Spinal cord (tissue), 10 donors: ENCODE data around the gene OR5K4. TPM values are rescaled to one million over a fixed set of nuclear protein-coding genes. Genes with fewer than 3 reads are reported as not detected.

Experiments used
- DNase-seq, 6 donors: peaks; one replicate each; pipeline versions ENCODE4 v3.0.0 to v3.0.0-alpha.2; 2013 to 2015; ENCODE audit warnings: low spot score in 6 of 6, low read depth in 4 of 6
- H3K27ac ChIP-seq: one replicate; pipeline ENCODE4 v1.5.1; 2013; ENCODE audit warnings: low read depth, low read length, control low read depth
- H3K27me3 ChIP-seq: one replicate; pipeline ENCODE4 v1.6.1; 2013; ENCODE audit warnings: low read length; ENCODE audit not compliant: control insufficient read depth, insufficient read depth
- H3K36me3 ChIP-seq: one replicate; pipeline ENCODE4 v1.6.1; 2013; ENCODE audit warnings: low read length; ENCODE audit not compliant: control insufficient read depth, insufficient read depth
- H3K4me1 ChIP-seq: one replicate; pipeline ENCODE4 v1.6.1; 2013; ENCODE audit warnings: low read length; ENCODE audit not compliant: control insufficient read depth, insufficient read depth
- H3K4me3 ChIP-seq: one replicate; pipeline ENCODE4 v1.5.1; 2013; ENCODE audit warnings: low read depth, low read length, control low read depth
- H3K9me3 ChIP-seq: one replicate; pipeline ENCODE4 v1.6.1; 2013; ENCODE audit warnings: low read length; ENCODE audit not compliant: control insufficient read depth, insufficient read depth
- WGBS: methylation state at CpG from one replicate; pipeline ENCODE4 v1.1.5; 2013; ENCODE audit warnings: missing lambda C conversion rate; ENCODE audit not compliant: insufficient coverage; 5-methylcytosine and 5-hydroxymethylcytosine counted together
- polyA plus RNA-seq, 2 donors: library from polyadenylated mRNA; unstranded; fragments of 120-200 nt; gene quantifications; one replicate each; pipeline ENCODE4 v1.2.1, GENCODE V29; 2013; ENCODE audit not compliant: insufficient read length in 2 of 2
- total RNA-seq, 2 donors: library from RNA; depleted of rRNA in 1 of 2; stranded (reverse); fragments of 120-200 nt in 1 of 2; fragments of >200 nt in 1 of 2; gene quantifications; one replicate each; pipeline versions ENCODE4 v1.2.3 to v1.2.4, GENCODE V29; 2013 to 2014
- donor health status: healthy.

The OR5K4 gene
- total and polyA plus RNA-seq, 4 donors = not detected

GRCh38 chr3:98398513-98398912 lies 44.9 kb downstream of the OR5K4 start:
- no peak overlapping the region for H3K4me3 ChIP-seq
- no peak for DNase-seq

GRCh38 chr3:98402507-98402906 lies 48.9 kb downstream of the OR5K4 start:
- DNase-seq = no peak
- no peak overlapping the region for H3K27ac ChIP-seq
- no peak overlapping the region for H3K4me3 ChIP-seq
- H3K4me1 ChIP-seq = no peaks in the 10 kb centered on the region
- WGBS = 100% methylated on average over 1 of the region's 1 CpG
- H3K9me3 ChIP-seq = peaks cover 7% of the 10 kb centered on the region
- no peaks in the 10 kb centered on the region for H3K27me3 ChIP-seq
- no peaks in the 10 kb centered on the region for H3K36me3 ChIP-seq

More at GRCh38 chr3:98398513-98398912, 44.9 kb downstream of the OR5K4 start:
- no peak overlapping the region for H3K27ac ChIP-seq
- peaks cover 6% of the 10 kb centered on the region for H3K4me1 ChIP-seq
- H3K9me3 ChIP-seq = peaks cover 5% of the 10 kb centered on the region
- H3K36me3 ChIP-seq = no peaks in the 10 kb centered on the region
- H3K27me3 ChIP-seq = no peaks in the 10 kb centered on the region

GRCh38 chr3:98404010-98404409 lies 50.4 kb downstream of the OR5K4 start:
- Histone ChIP-seq H3K4me1 (no peaks in the 10 kb centered on the region), H3K36me3 (no peaks in the 10 kb centered on the region), H3K4me3 (no peak overlapping the region), H3K9me3 (peaks cover 7% of the 10 kb centered on the region), H3K27me3 (no peaks in the 10 kb centered on the region), H3K27ac (no peak overlapping the region)
- DNase-seq = no peak

Other genes starting within 250 kb of the OR5K4 start
- not detected for gene OR5H1, start 223.1 kb upstream of the OR5K4 start, total RNA-seq
- under 1 TPM in 1 of 2 donors, not detected in 1; 0.03 TPM for gene OR5H1, start 223.1 kb upstream of the OR5K4 start, polyA plus RNA-seq
- gene OR5H14, start 206.4 kb upstream of the OR5K4 start, total RNA-seq = not detected
- under 1 TPM in 1 of 2 donors, not detected in 1; 0.06 TPM for gene OR5H14, start 206.4 kb upstream of the OR5K4 start, polyA plus RNA-seq
- not detected for gene OR5H15, start 187.2 kb upstream of the OR5K4 start, total RNA-seq
- not detected for gene OR5H15, start 187.2 kb upstream of the OR5K4 start, polyA plus RNA-seq
- not detected for gene OR5H6, start 89.6 kb upstream of the OR5K4 start, total RNA-seq
- gene OR5H6, start 89.6 kb upstream of the OR5K4 start, polyA plus RNA-seq = not detected
- not detected for gene OR5H2, start 71.3 kb upstream of the OR5K4 start, total RNA-seq
- not detected for gene OR5H2, start 71.3 kb upstream of the OR5K4 start, polyA plus RNA-seq
- gene OR5K3, start 36.8 kb downstream of the OR5K4 start, total RNA-seq = not detected
- not detected for gene OR5K3, start 36.8 kb downstream of the OR5K4 start, polyA plus RNA-seq
- gene OR5K1, start 109.3 kb downstream of the OR5K4 start, total RNA-seq = not detected
- gene OR5K1, start 109.3 kb downstream of the OR5K4 start, polyA plus RNA-seq = not detected
- gene OR5K2, start 143.8 kb downstream of the OR5K4 start, total RNA-seq = not detected
- gene OR5K2, start 143.8 kb downstream of the OR5K4 start, polyA plus RNA-seq = under 1 TPM in 1 of 2 donors, not detected in 1; 0.26 TPM
- 100 to 1,000 TPM; 143 to 263 TPM for gene CLDND1, start 169.0 kb downstream of the OR5K4 start, total RNA-seq
- 100 to 1,000 TPM; 182 to 203 TPM for gene CLDND1, start 169.0 kb downstream of the OR5K4 start, polyA plus RNA-seq
- gene GPR15, start 178.1 kb downstream of the OR5K4 start, total RNA-seq = not detected
- gene GPR15, start 178.1 kb downstream of the OR5K4 start, polyA plus RNA-seq = not detected
- 10 to 100 TPM; 19.5 to 21.8 TPM for gene CPOX, start 239.8 kb downstream of the OR5K4 start, total RNA-seq
- gene CPOX, start 239.8 kb downstream of the OR5K4 start, polyA plus RNA-seq = 10 to 100 TPM; 24.0 to 26.7 TPM